GM12872 (cell line): ENCODE data around the gene GALNT18.

Experiments
- CTCF ChIP-seq: IDR thresholded peaks from 3 replicates; pipeline ENCODE4 v1.5.1; 2011; ENCODE audit warnings: low read depth, mild to moderate bottlenecking, low read length, moderate library complexity; ENCODE audit not compliant: insufficient read depth

Gene GALNT18

GRCh38 chr11:11311169-11311568, 310.6 kb downstream of the GALNT18 start:
- TF ChIP-seq CTCF: no peak

- no peak for TF ChIP-seq CTCF
Observed at GRCh38 chr11:11309906-11310305, 311.9 kb downstream of the GALNT18 start.

- TF ChIP-seq CTCF: no peak
Observed at GRCh38 chr11:11308249-11308648, 313.6 kb downstream of the GALNT18 start.

GRCh38 chr11:11306855-11307254, 314.9 kb downstream of the GALNT18 start:
- no peak for TF ChIP-seq CTCF

GRCh38 chr11:11304550-11304949, 317.3 kb downstream of the GALNT18 start:
- TF ChIP-seq CTCF: no peak

- TF ChIP-seq CTCF: no peak
Observed at GRCh38 chr11:11302565-11302964, 319.2 kb downstream of the GALNT18 start.

- no peak for TF ChIP-seq CTCF
Observed at GRCh38 chr11:11301212-11301611, 320.6 kb downstream of the GALNT18 start.

- TF ChIP-seq CTCF: no peak
Observed at GRCh38 chr11:11297578-11297977, 324.2 kb downstream of the GALNT18 start.
